Mesenteric fat pad (tissue), 1 donor: ENCODE measurements around the gene MFSD2A. TPM values are rescaled to one million over a fixed set of nuclear protein-coding genes. Genes with fewer than 3 reads are reported as not detected.
"Not testable (repeated sequence)": the region's sequence is repeated elsewhere in the genome, so short reads cannot be mapped to it uniquely, and the experiment has no call there.

Source experiments
- DNase-seq: peaks from one replicate; pipeline ENCODE4 v3.0.0-alpha.2; 2020; ENCODE audit warnings: low spot score
- total RNA-seq: library from RNA; stranded (reverse); fragmentation: NEBNext Ultra II Directional; extraction: Animal tissue kit (Norgen Biotek cat#: 25700); gene quantifications from one replicate; pipeline ENCODE4 v1.2.1, GENCODE V29; 2021
- donor health status: DM: yes; HTN: yes; CAD: no.

The MFSD2A gene
- total RNA-seq, 1 donor from 2014 or later: 8.0 TPM

DNA sequence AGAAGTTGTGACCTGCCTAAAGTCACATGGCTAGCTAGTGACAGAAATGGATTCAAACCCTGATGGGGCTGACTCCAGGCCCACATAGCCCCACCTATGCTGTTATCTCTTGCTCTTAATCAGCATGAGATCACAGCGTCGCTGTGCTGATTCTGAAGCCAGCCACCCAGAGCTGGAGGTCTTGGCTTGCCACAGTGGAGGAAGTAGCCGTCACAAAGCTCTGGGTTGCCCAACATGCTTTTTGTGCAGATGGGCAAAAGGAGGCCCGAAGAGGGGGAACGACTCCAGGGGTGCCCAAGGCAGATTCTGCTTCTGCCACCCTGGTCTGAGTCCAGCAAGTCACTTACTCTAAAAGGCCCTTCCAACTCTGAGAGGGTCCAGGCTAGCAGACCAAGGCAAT is 14.7 kb upstream of the MFSD2A start:
- DNase-seq: no peak

DNA sequence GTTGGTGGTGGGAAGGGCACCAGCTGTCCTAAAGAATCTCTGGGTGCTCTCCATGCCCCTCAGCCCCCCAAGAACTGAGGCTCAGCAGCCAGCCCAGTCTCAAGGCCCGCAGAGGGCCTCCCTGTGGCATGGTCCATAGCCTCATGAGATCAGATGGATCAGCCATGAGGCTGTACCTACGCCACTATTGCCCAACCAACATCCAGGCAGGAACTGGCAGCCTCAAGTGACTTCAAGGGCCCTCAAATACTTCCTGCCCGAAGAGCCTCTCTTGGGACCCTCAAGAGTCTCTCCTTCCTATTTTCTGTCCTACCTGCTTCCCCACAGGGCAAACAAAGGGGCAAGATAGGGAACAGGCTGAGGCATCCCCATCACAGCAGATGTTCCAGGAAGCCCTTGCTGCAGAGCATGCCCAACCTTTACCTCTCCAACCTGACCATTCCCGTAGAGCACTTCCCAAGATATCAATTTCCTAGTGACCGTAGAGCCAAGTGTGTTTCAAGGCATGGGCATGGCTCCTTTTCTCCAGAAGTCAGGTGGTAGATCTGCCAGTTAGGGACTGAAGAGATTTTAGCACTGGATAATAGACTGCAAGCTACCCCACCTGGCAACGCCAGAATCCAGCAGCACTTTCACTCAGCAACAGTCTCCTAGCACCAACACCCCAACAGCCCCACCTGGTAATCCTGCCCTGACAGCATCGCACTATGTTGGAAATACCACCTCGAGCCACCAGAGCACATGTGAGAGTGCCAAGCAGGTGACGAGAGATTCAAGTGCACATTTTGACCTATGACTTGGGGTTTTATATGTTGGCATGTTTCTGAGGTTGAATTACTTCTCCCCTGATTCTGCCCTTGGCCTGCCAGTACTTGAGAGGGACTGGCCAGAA is 13.7 kb upstream of the MFSD2A start:
- DNase-seq: no peak

DNA sequence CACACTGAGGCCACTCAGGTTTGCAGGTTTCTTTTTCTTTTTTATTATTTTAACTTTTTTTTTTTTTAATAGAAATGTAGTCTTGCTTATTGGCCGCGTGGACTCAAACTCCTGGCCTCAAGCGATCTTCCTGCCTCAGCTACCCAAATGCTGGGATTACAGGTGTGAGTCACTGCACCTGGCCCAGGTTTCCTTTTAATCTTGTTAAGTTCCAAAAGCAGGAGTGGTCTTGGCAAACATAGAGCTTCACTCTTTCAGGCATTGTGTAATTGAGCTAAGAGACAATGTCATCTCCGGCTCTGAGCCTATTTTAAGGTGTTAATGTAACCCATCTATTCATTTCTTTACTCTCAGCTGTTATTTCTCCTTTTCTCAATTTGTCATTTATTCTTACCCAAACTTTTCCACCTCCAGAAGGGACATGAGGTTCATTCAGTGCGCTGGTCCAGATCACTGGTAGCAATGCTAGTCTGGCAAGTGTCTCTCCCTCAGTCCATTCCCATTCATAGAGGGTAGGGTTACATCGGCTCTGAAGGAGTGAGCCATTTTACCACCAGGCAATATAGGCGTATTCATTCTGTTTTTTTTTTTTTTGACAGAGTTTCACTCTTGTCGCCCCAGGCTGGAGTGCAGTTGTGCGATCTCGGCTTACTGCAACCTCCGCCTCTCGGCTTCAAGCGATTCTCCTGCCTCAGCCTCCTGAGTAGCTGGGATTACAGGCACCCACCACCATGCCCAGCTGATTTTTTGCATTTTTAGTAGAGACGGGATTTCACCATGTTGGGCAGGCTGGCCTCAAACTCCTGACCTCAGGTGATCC is 11.3 kb upstream of the MFSD2A start:
- DNase-seq: no peak

DNA sequence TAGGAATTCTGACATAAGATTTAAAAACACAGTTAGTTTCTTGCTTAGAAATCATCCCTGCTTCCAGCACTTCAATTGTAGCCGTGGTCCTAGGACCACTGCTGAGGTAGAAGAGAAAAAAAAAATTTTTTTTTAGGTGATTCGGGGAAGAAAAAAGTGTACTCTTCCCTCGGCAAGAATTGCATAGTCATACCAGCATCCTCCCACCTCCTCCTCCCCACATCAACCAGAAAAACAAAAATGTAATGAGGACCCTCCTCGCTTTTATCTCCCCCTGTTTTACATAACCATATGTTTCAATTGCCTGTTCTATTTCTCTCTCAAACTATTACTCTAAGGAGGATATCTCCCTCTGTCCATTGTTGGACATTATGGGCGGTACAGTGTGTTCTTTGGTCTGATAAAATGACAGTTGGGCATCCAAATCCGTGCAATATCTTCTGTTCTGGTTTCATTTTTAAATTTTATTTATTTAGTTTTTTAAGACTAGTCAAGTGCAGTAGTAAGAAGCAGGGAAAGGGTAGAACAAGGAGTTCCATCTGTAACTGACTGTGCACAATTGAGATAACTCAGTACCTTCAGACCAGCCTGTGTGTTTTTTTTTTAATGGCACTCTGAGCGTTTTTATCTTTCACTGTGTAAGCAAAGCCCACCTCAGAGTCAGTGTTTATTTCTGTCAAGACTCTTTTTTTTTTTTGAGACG is 10.4 kb upstream of the MFSD2A start:
- DNase-seq: no peak

DNA sequence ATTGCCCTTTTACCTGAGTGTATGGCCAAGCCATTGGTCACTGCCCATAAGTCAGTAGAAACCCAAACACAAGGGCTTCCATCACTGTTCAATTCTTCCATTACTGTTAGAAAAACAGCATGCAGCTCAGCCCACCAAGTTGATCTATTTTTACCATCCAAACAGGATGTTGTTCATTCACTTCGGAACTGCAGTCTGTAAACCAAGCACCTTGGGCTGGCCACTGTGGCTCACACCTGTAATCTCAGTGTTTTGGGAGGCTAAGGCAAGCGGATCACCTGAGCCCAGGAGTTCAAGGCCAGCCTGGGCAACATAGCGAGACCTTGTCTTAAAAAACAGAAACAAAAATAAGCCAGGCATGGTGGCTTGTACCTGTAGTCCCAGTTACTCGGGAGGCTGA is 8.7 kb upstream of the MFSD2A start:
- DNase-seq: no peak

DNA sequence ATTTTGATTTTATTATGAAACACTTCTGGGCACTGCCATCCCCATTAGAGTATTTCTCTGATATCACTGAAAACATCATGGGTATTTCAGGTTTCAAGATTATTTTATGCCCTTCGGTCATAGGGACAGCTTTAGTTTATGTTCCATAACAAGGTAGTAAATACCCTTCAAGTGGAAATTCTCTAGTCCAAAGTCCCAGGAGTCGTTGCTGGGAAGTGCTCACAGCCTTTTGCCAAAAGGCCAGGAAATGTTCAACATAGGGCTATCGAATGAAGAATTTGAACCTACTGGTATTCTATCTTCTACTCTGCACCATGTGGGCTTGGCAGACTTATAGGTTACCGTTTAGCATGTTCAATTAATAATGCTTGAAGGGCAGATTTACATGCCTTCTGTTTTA is 7.7 kb upstream of the MFSD2A start:
- no peak for DNase-seq

DNA sequence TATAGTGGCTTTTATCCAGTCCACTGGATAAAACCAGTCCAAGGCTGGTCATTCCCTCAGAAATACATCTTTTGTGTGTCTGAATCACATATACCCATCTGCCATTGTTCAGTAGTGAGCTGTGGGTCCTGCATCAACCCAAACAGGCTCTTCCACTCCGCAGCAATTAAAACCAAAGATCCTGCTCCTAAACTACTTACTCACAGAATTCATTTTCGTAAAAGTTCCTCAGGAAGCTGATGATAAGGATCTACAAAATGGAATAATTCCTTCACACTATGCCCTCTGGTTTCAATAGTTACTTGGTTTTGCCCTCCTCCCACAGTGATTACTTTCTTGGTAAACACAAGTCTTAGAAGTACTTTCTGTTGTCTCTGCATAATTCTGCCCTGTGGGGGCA is 5.1 kb upstream of the MFSD2A start:
- DNase-seq: no peak

DNA sequence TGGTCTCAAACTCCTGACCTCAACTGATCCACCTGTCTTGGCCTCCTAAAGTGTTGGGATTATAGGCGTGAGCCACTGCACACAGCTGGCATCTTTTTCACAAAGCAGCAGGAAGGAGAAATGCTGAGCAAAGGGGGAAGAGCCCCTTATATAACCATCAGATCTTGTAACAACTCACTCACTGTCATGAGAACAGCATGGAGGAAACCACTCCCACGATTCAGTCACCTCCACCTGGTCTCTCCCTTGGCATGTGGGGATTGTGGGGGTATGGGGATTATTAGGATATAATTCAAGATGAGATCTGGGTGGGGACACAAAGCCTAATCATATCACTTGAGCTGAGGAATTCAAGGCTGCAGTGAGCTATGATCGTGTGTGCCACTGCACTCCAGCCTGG is 3.0 kb upstream of the MFSD2A start:
- DNase-seq: no peak

DNA sequence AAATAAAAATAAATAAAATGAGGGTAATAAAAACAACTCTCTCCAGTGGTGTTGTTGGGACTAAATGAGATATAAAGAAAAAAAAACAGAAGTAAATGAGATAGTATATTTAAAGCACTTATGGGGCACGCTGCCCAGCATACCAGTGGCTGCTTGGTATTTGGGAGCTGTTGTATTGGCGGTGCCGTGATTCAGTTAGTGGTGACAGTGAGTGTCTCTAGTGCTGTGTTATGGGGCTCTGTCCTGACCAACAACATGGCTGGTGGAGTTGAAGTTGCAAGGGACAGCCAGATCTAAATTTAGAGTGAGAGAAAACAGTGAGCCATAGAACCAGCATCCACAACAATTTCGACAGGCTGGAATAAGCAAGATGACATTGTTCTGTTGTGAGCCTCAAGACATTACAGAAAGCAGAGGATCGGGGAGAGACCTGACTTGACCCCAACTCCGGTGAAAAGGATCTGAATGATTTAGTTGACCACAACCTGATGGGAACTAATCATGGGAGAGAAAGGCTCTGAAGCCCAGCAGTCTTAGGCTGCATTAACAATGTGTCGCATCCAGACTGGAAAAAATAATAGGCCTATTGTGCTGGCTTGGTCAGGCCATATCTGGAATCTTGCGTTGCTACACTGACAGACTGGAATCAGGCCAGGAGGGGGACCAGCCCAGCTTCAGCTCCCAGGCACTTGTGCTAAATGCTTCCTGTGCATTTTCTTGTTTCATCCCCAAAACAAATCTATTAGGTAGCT is 2.4 kb upstream of the MFSD2A start:
- no peak for DNase-seq

DNA sequence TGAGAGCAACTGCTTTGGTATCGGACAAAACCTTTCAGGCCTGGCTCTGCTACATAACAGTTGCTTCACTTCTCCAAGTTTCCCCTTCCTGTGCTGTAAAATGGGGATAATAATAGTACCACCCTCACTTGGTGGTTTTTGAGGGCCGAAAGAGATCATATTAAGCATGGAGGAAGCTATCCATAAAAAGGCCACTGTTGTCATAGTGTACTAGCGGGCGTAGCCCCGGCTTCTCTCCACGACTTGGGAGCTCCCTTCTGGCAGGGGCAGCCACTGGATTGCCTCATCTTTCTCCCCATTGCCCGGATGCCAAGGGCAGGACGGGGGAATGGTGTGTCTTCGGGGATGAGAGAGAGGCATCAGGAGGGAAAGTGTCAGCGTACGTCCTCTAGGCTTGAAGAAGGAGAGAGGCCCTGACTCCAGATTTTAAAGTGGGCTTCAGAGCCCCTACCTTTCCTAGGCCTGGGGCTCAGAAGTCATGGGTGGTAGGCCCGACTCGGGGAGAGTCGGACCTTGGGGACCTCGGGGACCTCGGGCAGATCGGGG is 548 bp upstream of the MFSD2A start:
- DNase-seq: no peak

DNA sequence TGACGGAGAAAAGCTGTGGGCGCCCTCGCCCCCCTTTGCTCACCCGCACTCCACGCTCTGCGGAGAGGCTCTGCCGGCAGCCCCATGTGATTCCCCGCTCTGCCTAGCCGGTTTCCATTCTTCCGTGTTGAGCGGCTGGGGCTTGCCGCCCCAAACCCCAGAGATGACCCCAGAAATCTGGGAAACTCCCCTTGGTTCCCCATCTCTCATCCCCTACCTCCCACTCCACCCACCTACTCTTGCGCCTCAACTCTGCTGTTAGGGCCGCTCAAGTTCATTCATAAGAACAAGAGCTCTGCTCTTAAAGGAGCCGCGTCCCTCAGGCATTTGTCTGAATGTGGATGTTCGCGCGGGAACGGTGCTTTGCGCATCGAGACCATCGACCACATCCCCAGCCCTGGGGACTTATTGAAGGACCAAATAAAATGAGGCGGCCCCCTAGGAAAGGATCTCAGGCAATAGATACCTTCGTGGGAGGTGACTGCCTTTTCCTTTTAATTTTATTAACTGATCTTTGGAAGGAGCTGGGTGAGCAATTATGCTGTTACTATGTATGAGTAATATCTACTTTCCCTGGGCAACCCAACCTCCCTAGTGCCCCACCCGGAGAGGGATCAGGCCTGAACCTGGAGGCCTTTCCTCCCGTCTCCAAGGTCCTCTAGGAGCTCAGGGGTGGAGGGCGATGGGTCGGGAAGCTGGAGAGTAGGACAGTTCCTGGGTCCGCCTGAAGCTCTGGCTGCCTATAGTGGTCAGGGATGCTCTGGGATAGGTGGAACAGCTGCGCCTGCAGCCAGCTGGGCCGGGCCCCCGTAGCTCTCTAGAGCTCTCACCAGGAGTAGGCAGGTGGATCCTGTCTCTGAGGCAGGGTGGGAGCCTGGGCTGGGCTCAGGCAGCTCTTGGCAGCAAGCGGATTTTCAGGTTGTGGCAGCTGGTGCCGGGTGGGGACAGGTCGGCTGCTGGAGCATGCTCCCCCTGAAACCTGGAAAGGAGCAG is 898 bp downstream of the MFSD2A start:
- no peak for DNase-seq

DNA sequence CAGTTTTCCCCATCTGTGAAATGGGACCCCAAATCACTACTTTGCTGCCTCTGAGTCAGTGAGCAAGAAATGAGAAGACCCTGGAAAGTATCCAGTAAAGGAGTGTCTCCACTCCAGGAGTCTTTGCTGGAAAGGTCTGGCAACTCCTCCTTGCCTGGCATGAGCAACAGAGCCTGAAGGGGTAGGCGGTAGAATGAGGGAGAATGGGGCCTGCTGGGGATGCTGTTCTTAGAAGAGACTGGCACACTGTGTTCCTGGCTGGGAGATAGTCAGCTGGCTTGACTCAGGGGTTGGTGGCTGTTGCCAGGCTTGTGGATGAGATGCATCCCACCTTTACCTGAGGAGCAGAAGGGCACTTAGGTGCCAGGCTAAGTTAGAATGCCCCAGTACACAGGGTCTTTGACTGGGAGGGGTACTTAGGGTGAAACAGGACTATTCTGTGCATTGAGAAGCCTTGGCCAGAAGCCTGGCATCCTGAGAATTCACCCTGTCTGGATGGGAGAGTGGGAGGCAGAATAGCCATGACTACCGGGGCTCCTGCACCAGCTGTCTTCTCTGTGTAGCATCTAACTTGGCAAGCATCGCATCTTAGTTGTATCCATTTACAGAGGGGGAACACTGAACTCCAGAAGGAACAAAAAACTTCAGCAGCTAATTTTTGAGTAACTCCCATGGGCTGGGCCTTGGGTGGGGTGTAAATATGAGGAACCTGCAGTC is 2.5 kb downstream of the MFSD2A start:
- DNase-seq: no peak

DNA sequence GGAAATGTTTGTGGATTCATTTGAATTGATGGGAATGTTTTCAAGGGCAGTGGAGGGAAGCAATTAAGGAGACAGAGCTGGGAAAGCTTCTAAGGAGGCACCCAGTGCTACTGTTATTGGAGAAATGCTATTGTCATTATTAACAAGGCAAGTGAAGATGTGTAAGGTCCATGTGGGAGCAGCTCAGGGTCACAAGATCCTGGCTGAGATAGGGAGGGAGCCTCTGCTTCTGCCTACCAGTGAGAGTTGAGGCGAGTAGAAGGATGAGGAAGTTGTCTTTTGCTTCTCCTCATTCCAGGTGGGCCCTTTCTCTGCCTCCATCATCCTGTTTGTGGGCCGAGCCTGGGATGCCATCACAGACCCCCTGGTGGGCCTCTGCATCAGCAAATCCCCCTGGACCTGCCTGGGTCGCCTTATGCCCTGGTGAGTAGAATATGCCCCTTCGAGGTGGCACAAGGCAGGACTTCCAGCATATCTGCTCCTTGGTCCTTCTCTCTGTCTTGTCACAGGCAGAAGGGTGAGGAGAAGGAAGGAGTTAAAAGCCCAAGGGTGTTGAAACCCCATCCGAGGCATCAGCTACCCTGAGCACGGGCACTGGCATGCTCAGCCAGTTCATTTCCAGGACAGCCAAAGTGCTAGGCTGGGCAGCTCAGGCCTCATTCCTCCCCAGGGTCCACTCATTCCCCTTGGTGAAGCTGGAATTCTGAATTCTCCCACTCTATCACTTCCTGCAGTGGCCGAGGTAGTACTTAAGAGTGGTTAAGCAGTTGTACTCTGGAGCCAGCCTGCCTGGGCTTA is 3.7 kb downstream of the MFSD2A start:
- DNase-seq: no peak

DNA sequence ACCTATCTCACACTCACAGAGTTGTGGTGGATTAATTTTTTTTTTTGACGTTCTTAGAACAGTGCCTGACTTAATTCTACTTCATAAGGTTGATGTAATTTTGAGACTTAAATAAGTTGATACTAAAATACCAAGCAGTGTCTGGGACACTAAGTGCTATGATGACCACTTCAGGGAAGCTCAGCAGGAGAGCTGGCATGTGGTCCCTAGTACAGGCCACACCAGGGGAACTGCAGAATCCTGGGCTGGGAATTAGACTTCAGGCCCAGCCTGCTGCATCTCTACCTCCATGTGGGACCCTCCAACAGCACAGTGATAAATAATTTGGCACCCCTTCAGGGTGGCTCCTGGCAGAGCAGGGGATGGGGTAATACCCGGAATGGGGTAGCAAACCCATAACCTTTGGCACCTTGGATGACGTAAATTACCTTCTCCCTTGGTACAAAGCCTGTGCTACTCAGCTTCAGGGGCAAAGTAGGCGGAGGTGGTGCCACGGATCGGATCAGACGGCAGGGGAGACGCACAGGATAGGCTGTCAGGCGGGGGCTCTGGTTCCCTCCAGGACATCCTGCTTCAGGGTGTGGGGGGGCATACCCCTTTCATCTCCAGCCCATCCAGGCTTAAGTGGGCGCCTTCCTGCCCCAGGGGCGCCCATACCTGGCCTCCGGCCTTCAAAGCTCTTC is 4.8 kb downstream of the MFSD2A start:
- DNase-seq: no peak

DNA sequence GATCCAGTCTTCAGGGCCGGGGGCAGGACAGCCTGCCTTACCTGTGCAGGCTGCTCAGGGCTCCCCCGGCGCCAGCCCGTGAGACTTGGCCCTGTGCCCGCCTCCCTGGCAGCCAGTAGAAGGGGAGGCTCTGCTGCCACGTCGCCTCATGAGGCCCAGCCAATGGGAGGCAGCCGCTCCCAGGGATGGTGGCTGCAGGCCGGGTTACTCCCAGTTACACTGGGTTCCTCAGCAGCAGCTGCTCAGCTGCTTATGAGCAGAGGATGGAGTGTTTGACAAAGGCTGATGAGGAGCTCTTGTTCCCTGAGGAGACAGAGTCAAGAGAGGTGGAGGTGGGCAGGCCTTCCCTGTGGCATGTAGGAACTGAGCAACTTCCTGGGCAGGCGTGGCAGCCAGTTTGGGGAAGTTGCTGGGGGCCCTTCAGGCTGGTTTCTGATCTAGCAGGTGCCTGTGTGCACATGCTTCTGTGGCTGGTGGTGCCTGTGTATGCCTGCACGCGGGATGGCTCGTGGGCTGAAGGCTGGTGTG is 5.5 kb downstream of the MFSD2A start:
- DNase-seq: no peak

DNA sequence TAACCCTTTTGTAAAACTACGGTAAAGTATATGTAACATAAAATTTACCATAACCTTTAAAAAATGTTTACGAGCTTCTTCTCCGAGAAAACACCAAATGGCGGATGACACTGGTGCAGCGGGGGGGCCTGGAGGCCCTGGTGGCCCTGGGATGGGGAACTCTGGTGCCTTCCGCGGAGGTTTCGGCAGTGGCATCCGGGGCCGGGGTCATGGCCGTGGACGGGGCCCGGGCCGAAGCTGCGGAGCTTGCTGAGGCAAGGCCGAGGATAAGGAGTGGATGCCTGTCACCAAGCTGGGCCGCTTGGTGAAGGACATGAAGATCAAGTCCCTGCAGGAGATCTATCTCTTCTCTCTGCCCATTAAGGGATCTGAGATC is 7.5 kb downstream of the MFSD2A start:
- no peak for DNase-seq

DNA sequence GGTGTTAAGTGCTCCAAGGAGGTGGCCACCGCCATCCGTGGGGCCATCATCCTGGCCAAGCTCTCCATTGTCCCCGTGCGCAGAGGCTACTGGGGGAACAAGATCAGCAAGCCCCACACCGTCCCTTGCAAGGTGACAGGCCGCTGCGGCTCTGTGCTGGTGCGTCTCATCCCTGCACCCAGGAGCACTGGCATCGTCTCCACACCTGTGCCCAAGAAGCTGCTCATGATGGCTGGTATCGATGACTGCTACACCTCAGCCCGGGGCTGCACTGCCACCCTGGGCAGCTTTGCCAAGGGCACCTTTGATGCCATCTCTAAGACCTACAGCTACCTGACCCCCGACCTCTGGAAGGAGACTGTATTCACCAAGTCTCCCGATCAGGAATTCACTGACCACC is 8.0 kb downstream of the MFSD2A start:
- DNase-seq: not testable (repeated sequence)
